GM15510 (cell line): ENCODE measurements around the gene PARP11.
A peak's percentile ranks its signal among the peaks of the same experiment; 100 is the strongest.

Experiments used
- POLR2A ChIP-seq: IDR thresholded peaks from 3 replicates; pipeline ENCODE4 v1.6.1; 2011; ENCODE audit warnings: borderline replicate concordance; ENCODE audit not compliant: insufficient read length; ENCODE audit errors: extremely low read depth

PARP11 gene, protein sequence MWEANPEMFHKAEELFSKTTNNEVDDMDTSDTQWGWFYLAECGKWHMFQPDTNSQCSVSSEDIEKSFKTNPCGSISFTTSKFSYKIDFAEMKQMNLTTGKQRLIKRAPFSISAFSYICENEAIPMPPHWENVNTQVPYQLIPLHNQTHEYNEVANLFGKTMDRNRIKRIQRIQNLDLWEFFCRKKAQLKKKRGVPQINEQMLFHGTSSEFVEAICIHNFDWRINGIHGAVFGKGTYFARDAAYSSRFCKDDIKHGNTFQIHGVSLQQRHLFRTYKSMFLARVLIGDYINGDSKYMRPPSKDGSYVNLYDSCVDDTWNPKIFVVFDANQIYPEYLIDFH

DNA sequence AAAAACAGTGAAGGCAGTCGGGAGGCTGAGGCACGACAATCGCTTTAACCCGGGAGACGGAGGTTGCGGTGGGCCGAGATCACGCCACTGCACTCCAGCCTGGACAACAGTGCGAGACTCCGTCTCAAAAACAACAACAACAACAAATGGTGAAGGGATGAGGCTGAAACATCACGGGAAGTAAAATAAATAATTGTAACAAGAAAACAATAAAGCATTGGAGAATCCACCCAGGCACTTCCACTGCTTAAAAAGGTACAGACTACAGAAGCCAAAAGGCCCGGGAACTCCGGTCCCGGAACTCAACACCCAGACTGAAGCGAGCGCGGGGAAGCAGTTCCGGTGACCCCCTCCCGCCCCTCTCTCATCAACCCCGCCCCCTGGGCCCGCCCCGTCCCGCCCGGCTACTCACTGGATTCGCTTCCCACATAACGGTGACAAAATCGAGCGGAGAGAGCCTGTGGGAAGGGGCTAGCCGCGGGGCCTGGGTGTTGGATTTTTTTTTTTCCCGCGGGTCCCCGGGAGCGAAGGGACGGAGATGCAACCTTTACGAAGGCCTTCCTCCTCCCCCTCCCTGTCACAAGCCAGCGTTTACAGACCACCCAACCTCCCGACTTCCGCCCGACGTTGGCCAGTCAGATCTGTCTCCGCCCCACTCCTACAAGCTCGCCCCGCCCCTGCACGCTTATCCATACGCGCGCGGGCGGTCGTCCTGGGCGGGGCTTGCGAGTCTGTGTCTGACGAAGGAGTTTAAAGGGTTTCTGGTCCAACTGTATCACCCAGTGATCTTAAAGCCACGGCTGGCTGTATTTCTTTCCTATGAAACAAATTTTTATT is at the start of gene PARP11:
PARP11 (minus strand) TSS at position 600 of the 837 bp plus-strand sequence; CDS start at position 430, 170 bp downstream.
- TF ChIP-seq POLR2A = peak; percentile 54

- TF ChIP-seq POLR2A = no peak
Observed at GRCh38 chr12:3922033-3922432, 48.8 kb upstream of the PARP11 start.

GRCh38 chr12:3921526-3921925 is 48.3 kb upstream of the PARP11 start:
- TF ChIP-seq POLR2A = no peak

- TF ChIP-seq POLR2A = no peak
Observed at GRCh38 chr12:3921151-3921471, 47.9 kb upstream of the PARP11 start.

DNA sequence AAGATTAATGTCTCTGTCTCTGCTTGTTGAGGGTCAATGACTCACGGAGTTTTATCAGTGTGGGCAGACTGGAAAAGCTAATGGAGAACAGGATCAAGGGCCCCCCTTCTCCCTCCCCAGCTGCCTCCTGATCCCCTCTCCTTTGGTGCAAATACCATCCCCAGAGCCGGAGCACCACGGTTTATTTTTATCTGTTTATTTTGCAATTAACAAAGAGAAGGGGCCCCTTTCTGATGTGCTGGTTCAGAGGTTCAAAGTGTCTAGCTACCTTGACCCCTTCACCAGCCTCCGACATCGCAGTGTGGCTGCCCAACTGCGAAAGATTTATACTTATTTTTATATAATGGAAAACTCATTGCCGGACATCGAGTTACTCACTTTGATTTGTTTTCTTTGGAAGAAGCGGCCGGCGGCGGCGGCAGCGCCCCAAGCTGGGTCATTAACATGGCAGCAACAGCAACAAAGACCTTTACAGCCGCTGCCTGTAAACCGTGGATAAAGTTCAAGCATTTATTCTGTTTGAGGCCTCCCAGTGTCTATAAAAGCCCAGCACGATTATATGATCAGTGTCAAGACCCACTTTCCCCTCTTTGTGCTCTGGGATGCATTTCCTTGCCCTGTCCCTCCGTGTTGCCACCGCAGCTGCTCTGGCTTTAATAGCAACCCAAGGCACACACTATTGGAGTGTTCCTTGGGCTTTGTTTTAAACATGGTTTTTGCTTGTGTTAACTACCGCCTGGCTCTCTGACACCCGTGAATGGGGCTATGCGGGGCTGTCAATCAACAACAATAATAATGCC is 47.4 kb upstream of the PARP11 start:
- no peak for TF ChIP-seq POLR2A

- no peak for TF ChIP-seq POLR2A
Observed at GRCh38 chr12:3913278-3913677, 40.1 kb upstream of the PARP11 start.

DNA sequence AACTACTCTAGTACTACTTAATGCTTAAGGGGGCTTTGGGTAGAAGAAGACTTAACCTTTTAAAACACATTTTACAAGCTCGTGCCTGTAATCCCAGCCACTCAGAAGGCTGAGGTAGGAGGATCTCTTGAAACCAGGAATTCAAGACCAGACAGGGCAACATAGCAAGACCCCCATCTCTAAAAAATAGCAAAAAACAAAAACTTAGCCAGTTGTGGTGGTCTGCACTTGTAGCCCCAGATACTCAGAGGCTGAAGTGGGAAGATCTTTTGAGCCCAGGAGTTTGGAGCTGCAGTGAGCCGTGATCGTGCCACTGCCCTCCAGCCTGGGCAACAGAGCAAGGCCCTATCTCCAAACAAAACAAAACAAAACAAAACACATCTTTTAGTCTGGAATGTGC is 39.7 kb upstream of the PARP11 start:
- TF ChIP-seq POLR2A = no peak

- no peak for TF ChIP-seq POLR2A
Observed at GRCh38 chr12:3911409-3911808, 38.2 kb upstream of the PARP11 start.

GRCh38 chr12:3905664-3906063 is 32.5 kb upstream of the PARP11 start:
- no peak for TF ChIP-seq POLR2A

- TF ChIP-seq POLR2A = no peak
Observed at GRCh38 chr12:3904999-3905398, 31.8 kb upstream of the PARP11 start.

- no peak for TF ChIP-seq POLR2A
Observed at GRCh38 chr12:3902921-3903320, 29.7 kb upstream of the PARP11 start.

- no peak for TF ChIP-seq POLR2A
Observed at GRCh38 chr12:3901116-3901515, 27.9 kb upstream of the PARP11 start.

GRCh38 chr12:3898756-3899155 is 25.6 kb upstream of the PARP11 start:
- TF ChIP-seq POLR2A = no peak

- TF ChIP-seq POLR2A = no peak
Observed at GRCh38 chr12:3897371-3897971, 24.3 kb upstream of the PARP11 start.
